Daoy (cell line): Measurements from ENCODE around the gene DHX15. TPM values are rescaled to one million over a fixed set of nuclear protein-coding genes. Genes with fewer than 3 reads are reported as not detected.

Experiments
- DNase-seq: peaks from one replicate; pipeline ENCODE4 v3.0.0-alpha.2; 2015; ENCODE audit warnings: low read depth
- total RNA-seq: library from RNA; depleted of rRNA; stranded (reverse); fragments of >200 nt; shearing (Covaris generic); gene quantifications from 2 replicates; pipeline ENCODE4 v1.2.3, GENCODE V29; 2014; rRNA removed

Gene DHX15
- 174 and 194 TPM in 2 replicates for total RNA-seq

- DNase-seq: peak; percentile 98
These were observed at the start of gene DHX15 for GRCh38 chr4:24584211-24584850. Gene DHX15, minus strand, starts transcription at chr4:24584554. Its CDS starts 161 bp downstream, at chr4:24584393.

- DNase-seq: no peak
These were observed 47.7 kb upstream of the DHX15 start for GRCh38 chr4:24632011-24632410.

- peak; percentile 14 for DNase-seq
These were observed 46.6 kb upstream of the DHX15 start for GRCh38 chr4:24630937-24631336.

- DNase-seq: no peak
These were observed 40.7 kb upstream of the DHX15 start for GRCh38 chr4:24625091-24625490.

- DNase-seq: no peak
These were observed 40.0 kb upstream of the DHX15 start for GRCh38 chr4:24624381-24624780.

- DNase-seq: no peak
These were observed 37.9 kb upstream of the DHX15 start for GRCh38 chr4:24622146-24622834.

- DNase-seq: no peak
These were observed 31.6 kb upstream of the DHX15 start for GRCh38 chr4:24615977-24616376.

GRCh38 chr4:24614881-24615280 is 30.5 kb upstream of the DHX15 start:
- DNase-seq: no peak

- DNase-seq: no peak
These were observed 29.1 kb upstream of the DHX15 start for GRCh38 chr4:24613502-24613901.

- DNase-seq: no peak
These were observed 27.2 kb upstream of the DHX15 start for GRCh38 chr4:24611575-24611974.

GRCh38 chr4:24607334-24607733 is 23.0 kb upstream of the DHX15 start:
- DNase-seq: no peak

GRCh38 chr4:24605216-24605615 is 20.9 kb upstream of the DHX15 start:
- no peak for DNase-seq

- DNase-seq: no peak
These were observed 20.3 kb upstream of the DHX15 start for GRCh38 chr4:24604558-24605214.

GRCh38 chr4:24603343-24603742 is 19.0 kb upstream of the DHX15 start:
- no peak for DNase-seq

GRCh38 chr4:24601121-24601520 is 16.8 kb upstream of the DHX15 start:
- DNase-seq: no peak

GRCh38 chr4:24599275-24599674 is 14.9 kb upstream of the DHX15 start:
- DNase-seq: no peak

GRCh38 chr4:24598025-24598424 is 13.7 kb upstream of the DHX15 start:
- no peak for DNase-seq

GRCh38 chr4:24595659-24596058 is 11.3 kb upstream of the DHX15 start:
- peak; percentile 7 for DNase-seq

- peak; percentile 35 for DNase-seq
These were observed 10.5 kb upstream of the DHX15 start for GRCh38 chr4:24594887-24595286.

- no peak for DNase-seq
These were observed 5.1 kb upstream of the DHX15 start for GRCh38 chr4:24589448-24589847.

- DNase-seq: no peak
These were observed 4.0 kb upstream of the DHX15 start for GRCh38 chr4:24588216-24588954.
